Activated CD4-positive, alpha-beta T cell treated with anti-CD3 and anti-CD28 coated beads, Interleukin-2, amount 50 U/mL, for 48 hours (primary cell): ENCODE results near the gene SYT15.
A peak's percentile ranks its signal among the peaks of the same experiment; 100 is the strongest.

Source experiments
- DNase-seq, 2 experiments: peaks; one replicate each; pipeline ENCODE4 v3.0.0-alpha.2; 2020

SYT15 gene

DNA sequence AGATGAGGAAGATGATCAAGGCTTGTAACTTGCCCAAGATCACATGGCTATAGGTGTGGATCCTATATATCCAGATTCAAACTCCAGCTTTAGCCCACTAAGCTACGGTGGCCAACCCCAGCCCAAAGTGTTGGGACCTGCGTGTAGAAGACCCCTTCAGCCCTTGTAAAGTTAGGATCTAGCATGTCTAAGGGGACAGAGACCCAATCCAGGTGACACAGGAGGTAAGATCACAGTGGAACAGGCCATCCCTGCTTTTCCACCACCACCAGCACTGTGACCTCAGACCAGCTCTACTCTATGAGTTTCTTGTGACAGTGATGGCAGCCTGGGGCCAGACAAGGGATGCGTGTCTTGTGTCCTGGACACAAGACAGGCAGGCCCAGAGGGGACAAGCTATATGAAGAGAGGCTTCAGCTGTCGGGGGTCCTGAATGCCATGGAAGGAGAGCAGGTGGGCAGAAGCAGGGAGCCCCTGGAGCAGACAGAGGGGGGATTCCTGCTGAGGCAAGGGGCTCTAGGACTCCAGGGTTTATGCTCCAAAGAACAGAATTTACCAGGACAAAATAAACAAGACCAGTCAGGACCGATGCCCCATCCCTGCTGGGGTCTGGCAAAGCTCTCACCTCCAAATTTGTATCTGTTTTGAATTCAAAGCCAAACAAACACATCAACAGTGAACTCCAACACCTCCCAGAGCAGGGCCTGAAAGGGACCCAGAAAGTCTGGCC, 32.9 kb upstream of the SYT15 start:
- peak in 1 of 2 experiments; percentile 2 for DNase-seq

DNA sequence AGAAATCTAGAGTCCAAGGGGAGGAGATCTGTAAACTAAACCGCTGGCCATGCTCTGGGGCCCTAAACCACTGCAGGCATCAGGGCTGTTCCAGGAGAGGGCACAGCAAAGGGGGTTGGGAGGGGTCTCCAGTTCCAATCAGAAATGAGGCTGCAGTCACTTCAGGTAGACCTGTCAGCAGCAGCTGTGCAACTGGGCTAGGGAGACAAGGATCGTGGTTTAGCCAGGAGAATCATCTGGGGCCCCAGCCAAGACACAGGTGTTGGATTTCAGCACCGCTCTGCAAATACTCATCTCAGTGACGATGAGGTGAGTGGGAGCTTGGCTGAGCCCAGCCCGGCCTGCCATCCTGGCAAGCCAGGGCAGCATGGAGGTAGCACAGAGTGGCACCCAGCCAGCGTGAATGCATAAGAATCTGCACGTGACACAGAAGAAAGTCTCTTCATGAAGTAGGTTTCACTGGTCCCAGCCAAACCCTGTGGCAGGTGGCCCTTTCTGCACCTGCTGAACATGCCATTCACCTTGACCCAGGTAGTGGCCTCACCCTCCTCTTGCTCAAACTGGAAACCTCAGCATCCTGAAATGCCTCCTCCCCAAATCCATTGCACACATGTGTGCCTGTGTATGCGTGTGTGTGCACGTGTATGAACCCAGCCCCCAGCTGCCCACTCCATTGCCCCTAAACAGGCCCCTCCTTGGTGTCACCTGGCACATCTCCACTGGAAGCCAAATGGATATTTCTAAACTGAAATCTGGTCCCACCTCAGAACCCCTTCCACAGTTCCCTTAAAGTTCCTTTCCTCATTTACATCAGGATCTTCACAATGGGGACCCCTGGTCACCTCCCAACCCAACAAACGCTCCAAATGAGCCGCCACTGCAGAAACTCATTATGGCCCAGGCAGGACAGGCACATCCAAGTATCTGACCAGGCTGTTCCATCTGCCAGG, 32.1 kb upstream of the SYT15 start:
- peak in 1 of 2 experiments; percentile 2 for DNase-seq

DNA sequence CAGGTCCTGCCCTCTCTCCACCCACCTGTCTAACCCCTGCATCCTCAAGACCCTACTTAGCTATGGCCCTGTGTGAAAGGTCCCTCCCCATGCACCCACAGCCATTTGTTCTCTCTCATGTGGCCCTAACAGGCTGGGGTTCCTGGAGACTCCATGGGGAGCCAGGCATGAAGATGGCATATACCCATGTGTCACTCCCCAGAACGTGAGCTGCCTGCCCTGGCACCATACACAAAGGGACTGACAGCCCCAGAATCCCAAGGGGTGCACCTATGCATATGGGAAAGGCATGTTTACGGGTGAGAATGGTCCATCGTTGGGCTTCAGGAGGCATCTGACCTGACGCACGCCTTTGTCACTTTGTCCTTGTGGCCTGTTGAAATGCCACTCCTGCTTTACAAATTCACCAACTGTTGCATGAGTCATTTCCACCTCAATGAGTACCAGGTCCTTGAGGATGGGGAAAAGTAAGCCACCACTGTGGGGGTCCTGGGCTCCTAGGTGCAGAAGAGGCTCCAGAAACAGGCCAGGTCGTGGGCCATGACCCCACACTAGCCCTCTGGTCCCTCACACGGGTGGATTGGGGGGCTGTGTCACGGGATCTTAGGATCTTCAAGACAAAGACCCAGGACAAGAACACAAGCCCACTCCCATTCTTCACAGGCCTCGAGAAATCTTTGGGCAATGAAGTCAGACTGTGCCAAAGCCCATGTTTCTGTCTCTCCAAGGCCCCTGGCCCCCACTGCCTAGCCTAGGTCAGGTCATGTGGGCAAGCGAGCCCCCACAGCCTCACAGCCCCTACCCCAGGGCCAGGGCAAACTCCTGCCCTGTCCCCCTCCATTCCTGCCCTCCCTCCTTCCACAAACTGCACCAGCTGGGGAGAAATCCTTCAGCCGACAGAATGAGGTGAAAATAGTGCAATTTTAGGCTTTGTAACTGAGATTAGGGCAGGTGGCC, 31.1 kb upstream of the SYT15 start:
- DNase-seq, result no peak

DNA sequence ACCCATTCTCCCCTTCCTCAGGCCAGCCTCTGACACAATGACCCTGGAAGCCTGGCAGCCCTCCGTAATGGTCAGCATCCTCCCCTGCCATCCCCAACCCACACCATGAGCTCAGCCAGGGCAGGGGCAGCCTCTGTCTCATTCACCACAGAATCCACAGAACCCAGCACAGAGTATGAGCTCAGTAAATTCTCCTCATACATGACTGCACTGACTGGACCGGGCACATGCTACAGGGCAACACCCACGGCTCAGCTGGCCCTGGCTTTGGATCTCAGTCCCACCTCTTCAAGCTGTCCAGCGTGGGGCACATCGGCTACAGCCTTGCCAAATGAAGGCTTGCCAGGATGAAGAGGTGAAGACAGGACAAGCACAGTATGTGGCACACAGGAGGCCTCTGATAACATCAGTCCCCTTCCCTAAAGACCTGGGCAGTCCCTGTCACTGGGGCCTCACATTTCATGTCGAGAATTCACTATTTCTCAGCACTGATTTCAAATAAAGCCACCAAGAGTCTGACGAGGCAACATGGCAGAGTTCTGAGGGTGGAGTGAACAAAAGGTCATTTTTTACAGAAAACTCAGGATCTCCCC, 30.3 kb upstream of the SYT15 start:
- DNase-seq, result peak; percentile 0 to 3

DNA sequence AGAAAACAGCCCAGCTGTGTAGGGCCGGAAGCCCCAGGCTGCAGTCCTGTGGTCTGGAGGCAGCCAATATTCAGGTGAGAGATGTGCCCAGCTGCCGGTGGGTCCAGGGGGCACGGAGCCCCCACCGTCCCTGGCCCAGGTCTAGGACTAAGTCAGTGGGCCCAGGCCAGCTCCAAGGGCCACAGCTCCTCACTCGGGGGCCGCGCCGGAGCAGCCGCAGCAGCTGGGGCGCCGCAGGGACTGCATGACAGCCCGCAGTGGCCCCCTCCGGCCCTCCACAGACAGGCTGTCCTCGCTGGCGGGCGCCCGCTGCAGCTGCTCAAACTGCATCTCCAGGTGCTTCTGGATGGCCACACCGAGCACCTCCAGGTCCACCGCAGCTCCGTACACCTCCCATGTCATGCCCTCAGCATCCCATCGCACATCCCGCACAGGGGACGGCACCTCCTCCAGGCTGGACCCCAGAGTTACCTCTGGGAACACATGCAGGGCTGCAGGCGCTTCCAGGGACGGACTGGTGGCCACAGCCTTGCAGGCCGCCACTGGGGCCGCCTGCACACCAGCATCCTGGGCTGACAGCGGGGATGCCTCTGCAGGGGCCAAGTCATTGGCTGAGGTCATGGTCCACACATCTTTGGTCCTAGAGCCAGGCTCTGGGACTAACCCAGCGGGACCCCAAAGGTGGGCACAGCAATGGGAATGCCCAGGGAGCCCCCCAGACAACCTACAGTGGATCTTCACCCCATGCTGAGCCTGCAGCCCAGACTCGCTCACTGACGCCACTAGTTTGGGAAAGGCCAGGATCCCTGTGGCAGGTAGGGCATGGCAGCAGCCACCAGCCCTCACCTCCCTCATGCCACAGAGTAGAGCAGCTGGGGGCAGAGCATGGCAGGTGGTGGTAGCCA, 29.5 kb upstream of the SYT15 start:
- peak in 1 of 2 experiments; percentile 1 for DNase-seq

DNA sequence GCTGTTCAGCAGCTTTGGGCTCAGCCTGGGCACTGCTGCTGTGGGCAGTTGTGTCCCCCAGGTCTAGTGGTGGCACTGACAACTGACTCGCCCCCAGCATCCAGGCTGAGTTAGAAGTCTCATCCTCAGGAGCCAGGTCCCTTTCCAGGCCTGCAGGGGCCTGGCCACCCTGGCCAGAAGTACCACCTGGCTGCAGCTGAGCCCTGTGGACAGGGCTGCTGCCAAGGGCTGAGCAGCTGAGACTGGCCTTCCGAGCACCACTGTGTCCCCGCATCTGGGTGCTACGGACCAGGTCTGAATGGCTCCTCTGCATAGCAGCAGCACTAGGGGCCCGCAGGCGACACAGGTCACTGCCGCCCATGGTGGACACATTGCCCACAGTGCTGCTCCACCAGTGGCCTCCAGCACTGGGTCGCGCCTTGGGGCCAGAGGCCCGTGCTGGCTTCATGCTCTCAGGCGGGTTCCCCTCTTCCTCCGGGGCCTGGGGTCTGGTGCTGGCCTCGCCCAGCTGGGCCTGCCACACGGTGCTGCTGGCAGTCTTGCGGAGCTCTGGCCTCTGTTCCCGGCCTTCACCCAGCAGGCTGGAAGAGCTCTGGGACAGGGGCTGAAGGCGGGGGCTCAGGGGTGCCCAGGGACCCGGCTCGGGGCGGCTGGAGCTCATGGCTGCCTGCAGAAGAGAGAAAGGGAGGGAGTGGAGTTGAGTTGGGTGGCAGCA, 28.7 kb upstream of the SYT15 start:
- DNase-seq, result peak; percentile 0 to 2

DNA sequence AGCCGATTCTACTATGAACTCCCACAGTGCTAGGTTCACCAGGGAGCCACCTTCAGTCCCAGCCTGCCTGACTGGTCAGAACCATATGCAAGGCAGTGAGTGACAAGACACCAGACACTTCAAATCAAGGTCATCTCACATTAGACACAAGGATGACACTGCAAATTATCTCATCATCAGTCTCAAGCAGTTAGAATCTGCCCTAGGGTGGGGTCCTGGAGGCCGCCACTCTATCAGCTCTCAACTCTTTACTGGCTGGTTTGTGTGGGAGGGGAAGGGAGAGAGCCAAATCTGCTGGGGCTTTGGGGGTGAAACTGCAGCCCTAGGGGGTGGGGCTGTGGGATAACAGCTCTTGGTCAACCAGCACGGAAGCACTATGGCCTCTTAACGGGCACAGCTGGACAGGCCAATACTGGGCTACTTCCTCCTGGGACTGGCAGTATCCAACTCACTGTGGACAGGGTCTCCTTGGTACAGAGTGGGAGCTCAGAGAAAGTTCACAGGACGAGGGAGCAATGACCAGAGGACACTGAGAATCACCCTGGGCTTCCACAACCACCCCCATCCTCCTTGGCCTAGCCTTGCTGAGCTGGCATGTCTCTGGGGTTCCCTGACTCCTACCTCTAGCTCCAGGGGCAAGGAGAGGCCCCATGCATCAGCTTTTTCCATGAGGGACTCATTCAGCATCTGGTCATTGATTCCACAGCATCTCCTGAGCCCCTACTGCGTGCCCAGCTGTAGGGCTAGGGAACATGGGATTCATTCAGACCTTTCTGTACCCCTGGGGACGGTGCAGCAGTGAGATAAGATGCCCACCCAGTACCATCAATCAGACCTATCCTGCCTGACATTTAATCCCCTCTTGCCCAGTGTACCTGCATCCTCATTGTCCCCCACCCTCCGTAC, 27.9 kb upstream of the SYT15 start:
- DNase-seq, result peak; percentile 0 to 3

DNA sequence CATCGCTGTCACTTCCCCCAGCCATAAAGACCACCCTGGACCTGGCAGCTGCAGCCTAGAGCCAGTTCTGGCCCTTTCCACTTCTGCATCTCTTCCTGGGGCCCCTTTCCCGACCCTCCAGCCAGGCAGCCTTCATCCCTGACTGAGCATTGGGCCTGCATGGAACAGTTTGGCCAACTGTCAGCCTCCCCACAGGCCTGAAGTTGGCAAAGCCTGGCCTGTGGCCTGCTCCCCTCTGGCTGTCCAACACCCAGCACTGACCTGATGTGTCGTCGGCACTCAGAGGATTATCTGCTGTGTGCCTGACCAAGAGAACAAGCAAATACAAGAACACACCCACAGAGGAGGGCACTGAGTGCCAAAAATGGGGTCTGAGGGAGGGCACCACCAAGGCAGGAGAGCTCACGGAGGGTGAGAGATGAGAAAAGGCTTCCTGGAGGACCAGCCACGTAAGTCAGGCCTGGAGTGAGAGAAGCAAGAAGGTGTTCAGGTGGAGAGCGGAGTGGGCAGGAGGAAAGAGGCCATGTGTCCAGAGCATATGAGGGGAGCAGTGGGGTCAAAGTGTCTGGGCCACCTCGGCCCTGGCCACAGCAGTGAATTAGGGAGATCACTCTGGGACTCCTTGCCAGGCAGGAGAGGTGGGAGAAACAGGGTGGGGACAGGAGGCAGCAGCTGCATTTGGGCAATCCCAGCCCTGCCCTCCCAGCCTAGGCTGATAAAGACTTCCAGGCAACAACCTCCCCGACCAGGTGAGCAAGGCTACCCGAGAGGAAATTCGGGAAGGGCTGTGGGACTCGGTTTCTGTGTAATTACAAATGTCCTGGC, 27.0 kb upstream of the SYT15 start:
- peak; percentile 0 to 2 for DNase-seq

DNA sequence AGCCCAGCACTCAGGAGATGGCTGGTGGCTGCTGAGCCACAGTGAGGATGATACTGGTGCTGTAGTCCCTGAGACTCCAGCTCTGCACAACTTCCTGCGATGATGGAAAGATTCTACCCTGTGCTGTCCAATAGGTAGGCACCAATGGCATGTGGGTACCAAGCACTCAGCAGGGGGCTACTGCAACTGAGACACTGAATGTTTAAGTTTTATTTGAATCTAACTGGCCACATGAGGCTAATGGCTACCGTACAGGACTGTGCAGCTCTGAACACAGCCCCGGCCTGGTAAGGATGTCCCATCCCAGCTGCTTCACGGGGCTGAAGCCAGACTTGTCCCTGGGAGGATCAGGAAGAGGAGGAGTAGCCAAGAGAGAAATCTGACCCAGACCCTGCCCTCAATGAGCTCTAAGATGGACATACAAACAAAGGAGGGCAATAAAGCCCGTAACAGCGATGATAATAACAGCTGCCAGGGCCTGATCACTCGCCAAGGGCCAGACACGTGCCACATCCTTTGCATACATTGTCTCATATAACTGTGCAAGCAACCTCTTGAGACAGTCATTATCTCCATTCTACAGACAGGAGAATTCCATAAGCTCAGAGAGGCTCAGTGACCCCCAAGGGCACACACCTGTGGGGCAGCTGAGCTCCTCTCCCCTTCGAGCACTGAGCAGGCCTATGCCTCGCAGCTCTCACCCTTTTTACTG, 26.2 kb upstream of the SYT15 start:
- DNase-seq, result peak in 1 of 2 experiments; percentile 1

DNA sequence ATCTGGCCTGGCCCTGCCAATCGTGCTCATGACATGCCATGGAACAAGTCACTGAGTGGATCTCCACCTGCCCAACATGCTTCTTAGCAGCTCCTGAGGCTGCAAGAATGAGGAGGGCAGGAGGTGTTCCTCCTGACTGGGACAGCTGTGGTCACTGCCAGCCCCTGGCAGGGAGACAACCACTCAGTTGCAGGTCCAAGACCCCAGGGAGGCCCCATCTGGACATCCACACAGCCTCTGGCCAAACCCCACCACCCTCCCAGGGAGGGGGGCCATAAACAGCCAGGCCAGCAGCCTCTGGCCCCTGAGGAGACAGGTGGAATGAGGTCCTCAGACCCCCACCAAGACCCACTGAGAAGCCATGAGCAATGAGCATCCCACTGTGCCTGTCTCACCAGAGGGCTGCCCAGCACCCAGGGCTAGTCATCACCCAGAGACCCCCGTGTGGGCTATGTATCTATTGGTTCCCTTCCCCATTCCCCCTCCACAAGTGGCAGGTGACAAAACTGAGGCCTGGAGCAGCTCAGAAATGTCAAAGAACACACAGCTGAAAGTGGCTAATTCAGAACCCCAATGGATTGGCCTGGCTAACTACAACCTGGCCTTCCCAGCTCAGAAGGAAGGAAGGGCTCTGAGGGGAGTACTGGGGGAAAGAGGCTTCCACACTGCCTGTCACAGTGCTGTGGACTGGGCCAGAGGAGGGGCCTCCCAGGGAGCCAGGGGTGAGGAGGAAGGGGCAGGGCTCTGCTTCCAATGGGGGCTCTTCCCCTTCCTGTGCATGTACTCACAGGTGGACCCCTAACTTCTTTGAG, 25.5 kb upstream of the SYT15 start:
- DNase-seq, result peak in 1 of 2 experiments; percentile 3

DNA sequence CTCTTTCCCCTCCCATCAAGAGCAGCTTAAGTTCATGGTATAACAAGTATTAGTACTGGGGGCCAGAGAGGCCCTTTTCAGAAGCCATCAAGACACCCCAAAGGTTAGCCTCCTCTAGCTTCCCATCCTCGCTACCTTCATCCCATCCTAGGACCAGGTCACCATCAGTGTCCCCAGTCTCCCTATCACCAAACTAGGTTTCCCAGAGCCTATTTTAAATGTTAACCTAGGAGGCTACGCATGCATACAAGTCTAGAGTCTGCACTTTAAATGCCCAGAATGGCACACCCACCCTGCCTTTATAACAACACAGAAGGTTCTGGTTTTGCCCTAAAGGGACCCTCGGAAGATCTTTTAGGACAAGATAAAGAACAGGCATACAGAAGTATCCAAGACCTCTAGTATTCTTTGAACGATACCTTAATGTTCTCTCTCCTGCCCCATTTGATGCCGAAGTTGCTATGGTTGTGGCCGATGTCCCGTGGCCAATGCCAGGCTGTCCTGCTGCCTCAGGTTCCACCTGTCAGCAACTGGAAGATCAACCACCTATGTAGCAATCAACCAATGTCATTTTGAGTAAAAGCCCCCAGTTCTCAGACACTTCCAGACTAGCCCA, 24.7 kb upstream of the SYT15 start:
- DNase-seq, result no peak

DNA sequence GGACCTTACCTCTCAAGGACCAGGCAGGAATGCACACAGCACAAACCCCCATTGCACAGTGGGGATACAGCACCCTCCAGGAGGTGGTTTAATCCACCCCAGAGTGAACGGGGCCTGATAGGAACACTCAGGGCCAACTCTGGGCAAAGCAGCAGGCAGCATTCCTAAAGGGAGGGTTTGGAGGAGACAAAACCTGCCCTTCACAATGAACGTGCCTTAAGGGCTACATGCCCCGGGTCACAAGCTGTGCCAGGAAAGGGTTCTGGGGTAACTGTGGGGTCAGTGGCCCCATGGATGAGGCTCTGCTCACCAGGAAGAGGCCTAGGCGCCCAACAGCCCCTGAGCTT, 23.6 kb upstream of the SYT15 start:
- DNase-seq, result peak in 1 of 2 experiments; percentile 3

DNA sequence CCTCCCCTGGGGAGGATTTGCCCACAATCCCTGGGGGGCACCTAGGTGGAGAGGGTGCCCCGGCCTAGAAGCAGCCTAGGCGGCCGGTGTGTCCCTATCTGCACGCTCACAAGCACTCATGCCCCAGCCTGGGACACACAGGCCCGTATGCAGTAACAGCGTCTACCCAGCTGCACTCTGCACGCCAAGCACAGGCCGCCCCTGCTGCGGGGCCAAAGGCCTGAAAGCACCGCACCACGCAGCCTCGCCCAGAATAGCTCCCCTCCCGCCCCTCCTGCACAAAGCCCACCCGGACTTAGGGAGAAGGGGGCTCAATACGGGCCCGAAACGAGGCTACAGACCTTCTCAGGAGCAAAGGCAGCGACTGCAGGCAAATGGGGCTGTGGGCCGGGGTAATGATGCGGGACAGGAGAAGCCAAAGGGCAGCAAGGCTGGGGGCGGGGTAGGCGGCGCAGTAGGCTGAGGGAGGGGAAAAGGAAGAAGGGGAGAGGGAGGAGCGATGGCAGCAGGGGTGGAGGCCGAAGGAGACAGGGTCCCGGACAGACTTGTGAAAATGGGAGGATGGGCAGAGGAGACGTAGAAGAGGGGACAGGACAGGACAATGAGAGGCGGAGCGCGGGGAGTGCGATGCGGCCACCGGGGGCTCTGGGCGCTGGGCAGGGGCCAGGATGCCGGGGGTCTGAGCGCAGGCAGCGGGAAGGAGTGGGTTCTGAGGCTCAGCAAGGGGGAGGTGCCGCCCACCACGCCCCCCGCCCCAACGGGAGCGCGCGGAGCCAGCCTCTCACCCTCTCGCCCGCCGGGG, 23.0 kb upstream of the SYT15 start:
- DNase-seq, result peak in 1 of 2 experiments; percentile 5

DNA sequence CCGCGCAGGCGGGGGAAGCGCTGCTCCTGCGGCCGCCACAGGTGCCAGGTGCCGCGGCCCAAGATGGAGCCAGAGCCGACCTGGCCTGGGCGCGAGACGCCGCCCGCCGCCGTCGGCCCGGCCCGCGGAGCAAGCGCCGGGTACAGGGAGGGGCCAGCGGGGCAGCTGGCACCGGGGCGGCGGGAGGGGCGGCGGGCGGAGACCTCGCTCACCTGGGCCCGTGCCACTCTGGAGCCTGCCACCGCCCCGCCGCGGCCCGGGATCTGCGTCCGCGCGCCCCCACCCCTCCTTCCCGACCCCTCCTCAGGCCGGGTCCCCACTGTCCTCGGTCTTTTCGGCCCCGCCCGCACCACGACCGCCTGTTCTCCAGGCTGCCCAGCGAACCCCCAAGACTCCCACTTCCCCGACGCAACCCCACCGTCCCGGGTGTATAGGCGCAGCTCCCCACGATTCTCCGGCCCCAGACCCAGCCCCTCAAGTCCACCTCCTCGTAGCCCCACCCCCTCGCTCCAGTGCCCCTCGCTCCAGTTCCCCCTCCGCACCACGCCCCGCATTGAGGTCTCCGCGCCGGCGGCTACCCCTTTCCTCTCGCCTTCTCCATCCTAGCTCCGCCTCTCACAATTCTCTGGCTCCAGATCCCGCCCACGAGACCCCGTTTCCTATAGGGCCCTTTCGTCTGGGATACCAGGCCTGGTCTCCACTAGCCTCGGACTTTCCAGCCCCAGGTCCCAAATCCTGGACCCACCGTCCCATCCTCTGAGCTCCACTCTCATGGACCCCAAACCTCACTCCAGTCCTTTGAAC, 22.2 kb upstream of the SYT15 start, which contains the start of gene GPRIN2:
Gene GPRIN2 (minus strand): TSS at position 144 of the 804 bp plus-strand sequence. CDS start 5,922 bp downstream, outside the sequence.
- peak in 1 of 2 experiments; percentile 2 for DNase-seq
